GM21360 (cell line): ENCODE measurements around the gene ST7.
A peak's percentile ranks its signal among the peaks of the same experiment; 100 is the strongest.
"Not testable (repeated sequence)": the region's sequence is repeated elsewhere in the genome, so short reads cannot be mapped to it uniquely, and the experiment has no call there.

Experiments used
- ATAC-seq: cut with Tn5 transposase; IDR thresholded peaks from one replicate; pipeline ENCODE4 v1.9.1; 2021; ENCODE audit warnings: mild to moderate bottlenecking, moderate library complexity; ENCODE audit not compliant: unreplicated experiment

The ST7 gene

DNA sequence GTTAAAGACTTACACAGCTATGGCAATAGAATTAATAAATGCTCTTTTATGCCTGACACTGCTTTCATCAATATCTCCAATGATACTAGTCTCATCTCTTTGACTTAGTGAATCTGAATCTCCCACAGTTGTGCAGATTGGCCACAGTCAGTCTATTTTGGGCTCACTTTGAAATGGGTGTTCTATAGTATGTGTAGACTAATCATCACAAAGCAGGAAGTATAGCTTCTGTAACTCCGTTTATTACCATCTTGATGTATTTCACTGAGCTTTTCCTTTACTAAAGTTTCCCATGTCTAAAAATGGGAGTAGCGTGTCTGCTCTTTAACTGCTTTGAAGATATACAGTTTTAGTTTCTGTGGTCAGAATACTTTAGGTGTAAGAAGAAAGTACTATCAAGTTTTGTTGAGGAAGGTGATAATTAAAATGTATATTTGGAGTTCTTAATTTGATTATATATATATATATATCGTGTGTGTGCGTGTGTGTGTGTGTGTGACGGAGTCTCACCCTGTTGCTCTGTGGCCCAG is 70.1 kb downstream of the ST7 start:
- ATAC-seq = peak; percentile 90

DNA sequence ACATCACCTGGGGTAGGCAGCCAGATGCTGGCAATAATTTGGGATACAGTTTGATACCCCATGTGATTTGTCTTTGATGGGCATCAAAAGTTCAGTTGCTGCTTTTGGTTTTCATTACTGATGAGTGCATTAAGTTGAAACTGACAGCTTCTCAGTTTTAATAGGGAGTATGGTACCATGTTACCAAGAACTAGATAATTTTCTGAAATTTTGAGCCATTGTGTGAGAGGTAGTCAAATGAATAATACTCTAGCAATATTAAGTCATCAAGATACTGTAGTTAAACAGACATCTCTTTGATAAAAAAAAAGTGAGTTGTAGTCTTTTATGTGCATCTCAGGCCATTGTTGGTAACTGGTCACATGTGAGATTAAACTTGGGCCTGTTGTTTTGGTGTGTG is 71.5 kb downstream of the ST7 start:
- no peak for ATAC-seq

DNA sequence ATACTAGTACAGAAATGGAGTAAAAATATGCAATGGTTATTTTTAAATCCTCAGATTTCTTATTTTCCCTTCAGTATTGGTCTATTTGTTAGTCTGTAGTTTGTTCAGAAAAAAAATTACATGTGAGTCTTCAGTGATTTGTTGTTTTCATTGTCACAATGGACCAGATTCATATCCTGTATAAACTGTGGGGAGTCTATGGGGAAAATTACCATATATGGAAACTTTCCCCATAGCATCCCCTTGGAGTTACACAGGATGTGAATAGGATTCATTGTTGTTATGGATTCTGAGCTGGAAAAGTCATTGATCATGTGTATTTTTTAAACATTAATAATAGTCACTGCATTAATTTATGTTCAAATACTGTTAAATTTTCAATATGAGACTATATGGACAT is 72.6 kb downstream of the ST7 start:
- no peak for ATAC-seq

DNA sequence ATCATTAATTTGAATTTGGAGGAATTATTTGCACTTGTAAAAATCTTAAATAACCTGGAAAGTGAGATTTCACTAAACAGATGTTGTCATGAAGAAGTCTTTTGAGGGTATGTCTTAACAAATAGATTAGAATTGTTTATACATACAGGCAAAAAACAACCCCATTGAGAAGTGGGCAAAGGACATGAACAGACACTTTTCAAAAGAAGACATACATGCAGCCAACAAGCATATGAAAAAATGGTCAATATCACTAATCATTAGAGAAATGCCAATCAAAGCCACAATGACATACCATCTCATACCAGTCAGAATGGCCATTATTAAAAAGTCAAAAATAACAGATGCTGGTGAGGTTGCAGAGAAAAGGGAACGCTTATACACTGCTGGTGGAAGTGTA is 77.0 kb downstream of the ST7 start:
- not testable (repeated sequence) for ATAC-seq

DNA sequence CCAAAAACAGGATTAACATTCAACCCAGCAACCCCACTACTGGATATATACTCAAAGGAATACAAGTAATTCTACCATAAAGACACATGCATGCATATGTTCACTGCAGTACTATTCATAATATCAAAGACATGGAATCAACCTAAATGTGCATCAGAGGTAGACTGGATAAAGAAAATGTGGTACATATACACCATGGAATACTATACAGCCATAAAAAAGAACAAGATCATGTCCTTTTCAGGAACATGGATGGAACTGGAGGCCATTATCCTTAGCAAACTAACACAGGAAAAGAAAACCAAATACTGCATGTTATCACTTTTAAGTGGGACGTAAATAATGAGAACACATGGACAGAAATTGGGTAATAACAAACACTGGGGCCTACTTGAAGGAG is 77.5 kb downstream of the ST7 start:
- not testable (repeated sequence) for ATAC-seq

DNA sequence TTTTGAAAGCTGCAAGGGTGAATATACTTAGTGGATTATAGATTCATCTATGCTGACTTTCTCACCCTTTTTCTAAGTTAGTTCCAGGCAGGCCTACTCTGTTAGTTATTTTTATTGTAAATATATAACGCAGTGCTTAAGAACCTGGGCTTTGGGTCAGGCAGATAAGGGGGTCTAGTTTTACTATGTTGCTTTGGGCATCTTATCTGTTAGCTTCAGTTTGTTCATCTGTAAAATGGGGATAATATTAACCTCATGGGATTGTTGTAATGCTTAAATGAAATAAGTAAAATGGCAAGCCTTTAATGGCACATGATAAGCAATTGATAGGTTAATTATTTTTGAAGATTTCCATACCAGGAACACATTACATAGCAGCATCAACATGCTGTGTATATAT is 79.5 kb downstream of the ST7 start:
- ATAC-seq = no peak

DNA sequence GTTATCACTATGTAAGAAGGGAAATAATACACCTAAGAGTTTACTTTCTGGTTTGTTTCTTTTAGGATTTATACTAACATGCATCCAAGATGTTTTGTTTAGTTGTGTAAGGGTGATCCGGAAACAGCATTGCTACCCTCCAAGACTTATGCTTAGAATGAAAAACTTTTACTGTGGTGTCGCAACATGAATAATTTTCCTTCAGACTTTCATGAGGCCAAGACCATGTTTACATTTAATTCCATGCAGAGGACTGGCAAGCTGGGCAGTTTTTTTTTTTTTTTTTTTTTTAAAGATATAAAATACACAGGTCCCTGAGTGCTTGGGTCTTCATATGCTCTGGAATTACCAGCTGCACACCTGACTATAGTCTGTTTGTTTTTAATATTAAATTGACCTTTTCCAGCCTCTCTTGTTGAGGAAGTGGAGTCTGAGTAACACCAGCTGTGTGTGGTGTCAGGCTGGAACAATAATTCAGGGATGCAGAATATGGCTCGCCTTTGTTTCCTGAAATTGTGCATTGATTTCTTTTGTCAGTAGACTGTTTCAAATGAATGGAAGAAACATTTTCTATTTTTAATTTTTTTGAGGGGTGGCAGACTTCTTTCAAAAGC is 81.7 kb downstream of the ST7 start:
- ATAC-seq = no peak

DNA sequence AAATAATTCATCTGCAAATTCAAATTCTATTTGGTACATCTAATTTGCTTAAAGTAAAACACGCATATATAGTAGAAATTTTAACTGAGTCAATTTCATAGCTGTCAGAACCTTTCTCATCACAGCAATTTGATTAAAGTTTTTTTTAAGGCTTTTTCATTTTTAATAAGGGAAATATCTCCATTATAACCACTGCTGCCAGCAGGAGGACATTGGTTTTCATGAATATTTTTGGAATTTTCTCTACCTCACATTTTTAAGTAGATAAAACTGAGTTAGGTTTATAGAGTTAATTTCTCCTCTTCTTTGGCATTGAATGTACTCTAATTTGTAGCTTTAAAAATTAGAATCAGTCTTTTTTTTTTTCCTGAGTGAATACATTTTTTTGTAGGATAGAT is 82.2 kb downstream of the ST7 start:
- ATAC-seq = no peak

GRCh38 chr7:117036053-117036669 is 82.9 kb downstream of the ST7 start:
- ATAC-seq = no peak

- ATAC-seq = no peak
Observed at GRCh38 chr7:117036836-117037235, 83.5 kb downstream of the ST7 start.

DNA sequence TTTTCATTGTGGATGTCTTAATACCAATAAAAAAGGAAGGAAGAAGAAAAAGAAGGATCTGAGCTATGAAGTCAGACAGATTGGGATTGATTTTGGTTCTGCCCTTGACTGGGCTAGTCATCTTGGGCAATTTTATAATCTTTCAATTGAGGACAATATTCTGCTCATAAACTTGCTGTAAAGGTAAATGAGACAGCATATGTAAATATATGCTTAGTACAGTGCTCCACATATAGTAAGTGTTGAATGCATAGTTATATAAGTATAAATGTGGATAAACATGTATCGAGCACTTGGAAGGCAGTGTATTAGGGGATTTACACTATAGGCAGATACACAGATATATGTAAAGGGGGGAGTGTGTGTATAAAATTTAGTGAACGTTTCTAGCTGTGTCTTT is 85.1 kb downstream of the ST7 start:
- no peak for ATAC-seq

GRCh38 chr7:117041007-117041406 is 87.7 kb downstream of the ST7 start:
- peak; percentile 52 for ATAC-seq

- ATAC-seq = no peak
Observed at GRCh38 chr7:117041822-117042221, 88.5 kb downstream of the ST7 start.

- ATAC-seq = no peak
Observed at GRCh38 chr7:117043108-117043825, 90.0 kb downstream of the ST7 start.

DNA sequence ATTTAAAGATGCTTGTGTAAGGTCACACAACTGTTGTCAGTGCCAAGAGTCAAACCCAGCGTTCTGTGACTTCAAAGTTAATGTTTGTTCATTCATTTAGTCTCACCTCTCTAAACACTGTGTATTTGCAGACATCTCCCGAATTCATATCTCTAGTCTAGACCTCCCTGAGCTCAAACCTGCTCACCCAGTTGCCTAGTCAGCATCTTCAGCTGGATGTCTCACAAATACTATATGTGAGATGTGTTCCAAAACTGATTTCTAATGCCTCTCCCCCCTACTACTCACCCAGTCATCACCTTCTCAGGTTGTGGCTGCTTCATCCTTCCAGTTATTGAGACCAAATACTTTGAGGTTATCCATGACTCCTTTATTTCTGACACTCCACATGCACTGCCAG is 91.4 kb downstream of the ST7 start:
- no peak for ATAC-seq

DNA sequence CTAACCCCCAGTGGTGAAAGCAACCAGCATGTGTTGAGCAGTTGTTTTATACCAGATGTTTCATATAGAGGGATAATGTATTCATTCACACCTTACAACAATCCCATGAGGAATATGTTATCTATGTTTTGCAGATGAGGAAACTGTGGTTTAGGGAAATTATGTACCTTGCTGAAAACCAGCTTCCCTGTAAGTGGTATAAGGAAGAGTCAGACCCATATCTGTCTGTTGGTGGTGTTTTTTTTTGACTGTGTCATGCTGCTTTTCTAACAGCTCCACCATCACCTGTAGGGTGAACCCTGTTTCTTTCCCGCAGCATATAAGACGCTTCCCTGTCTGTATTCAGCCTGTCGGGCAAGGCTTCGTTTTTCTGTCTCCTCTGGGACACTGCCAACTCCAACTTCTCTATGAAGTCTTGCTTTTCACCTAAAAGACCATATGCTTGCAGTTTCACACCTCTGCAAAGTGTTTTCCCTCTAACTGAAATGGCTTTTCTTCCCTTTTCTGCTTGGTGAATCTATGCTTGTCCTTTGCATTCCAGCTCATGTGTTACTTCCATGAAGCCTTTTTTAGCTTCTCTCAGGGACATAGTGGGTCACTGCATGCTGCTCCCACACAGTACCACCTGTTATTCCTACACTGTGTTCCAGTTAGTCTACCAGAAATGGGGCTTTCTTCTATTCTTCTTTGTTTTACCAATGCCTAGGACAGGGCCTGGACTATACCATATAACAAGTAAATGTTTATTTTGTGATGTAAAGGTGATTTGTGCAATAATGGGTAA is 92.8 kb downstream of the ST7 start:
- ATAC-seq = no peak

GRCh38 chr7:117047496-117047895 is 94.2 kb downstream of the ST7 start:
- no peak for ATAC-seq

GRCh38 chr7:117048114-117048866 is 95.0 kb downstream of the ST7 start:
- no peak for ATAC-seq

GRCh38 chr7:117048882-117049281 is 95.6 kb downstream of the ST7 start:
- ATAC-seq = no peak

DNA sequence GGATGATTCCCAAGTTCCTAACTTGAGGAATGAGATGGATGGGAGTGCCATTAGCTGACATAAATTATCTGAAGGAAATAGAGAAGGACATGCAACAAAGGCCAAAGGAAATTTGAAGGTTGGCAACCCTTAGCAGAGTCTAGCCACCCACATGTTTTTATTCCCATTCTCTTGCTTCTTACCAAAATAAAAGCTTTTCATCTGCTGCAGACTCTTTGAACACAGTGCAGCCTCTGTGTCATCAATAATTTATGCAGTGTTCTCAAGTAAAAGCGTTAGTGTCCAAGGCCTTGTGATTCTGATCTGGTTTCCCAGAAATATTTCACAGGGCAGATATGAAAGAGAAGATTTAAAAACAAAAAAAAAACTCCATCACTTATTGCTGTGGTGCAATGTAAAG is 98.5 kb downstream of the ST7 start:
- no peak for ATAC-seq

DNA sequence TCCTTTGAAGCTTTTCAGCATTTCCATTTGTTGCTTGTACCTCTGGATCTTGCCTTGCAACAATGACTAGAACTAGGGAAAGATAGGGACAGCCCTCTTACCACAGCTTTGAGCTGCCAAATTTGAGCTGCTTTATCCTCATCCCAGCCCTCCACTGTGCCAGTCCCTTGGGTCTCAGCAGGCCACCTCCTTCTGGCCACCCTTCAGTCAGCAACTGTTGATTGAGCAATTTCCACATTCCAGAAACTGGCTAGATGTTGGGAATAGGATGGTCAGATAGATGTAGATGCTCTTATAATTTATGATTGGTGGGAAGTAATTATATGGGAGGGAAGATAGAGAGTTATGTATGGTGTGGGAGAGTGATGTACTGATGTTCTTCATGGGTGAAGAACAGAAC is 100.1 kb downstream of the ST7 start:
- no peak for ATAC-seq
